ENCODE measurements around the gene TMEM184B.

Gene TMEM184B

GRCh38 chr22:38203090-38203810 lies 69.6 kb downstream of the TMEM184B start:
- TF ChIP-seq, protein P1, sequence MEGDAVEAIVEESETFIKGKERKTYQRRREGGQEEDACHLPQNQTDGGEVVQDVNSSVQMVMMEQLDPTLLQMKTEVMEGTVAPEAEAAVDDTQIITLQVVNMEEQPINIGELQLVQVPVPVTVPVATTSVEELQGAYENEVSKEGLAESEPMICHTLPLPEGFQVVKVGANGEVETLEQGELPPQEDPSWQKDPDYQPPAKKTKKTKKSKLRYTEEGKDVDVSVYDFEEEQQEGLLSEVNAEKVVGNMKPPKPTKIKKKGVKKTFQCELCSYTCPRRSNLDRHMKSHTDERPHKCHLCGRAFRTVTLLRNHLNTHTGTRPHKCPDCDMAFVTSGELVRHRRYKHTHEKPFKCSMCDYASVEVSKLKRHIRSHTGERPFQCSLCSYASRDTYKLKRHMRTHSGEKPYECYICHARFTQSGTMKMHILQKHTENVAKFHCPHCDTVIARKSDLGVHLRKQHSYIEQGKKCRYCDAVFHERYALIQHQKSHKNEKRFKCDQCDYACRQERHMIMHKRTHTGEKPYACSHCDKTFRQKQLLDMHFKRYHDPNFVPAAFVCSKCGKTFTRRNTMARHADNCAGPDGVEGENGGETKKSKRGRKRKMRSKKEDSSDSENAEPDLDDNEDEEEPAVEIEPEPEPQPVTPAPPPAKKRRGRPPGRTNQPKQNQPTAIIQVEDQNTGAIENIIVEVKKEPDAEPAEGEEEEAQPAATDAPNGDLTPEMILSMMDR (IDR thresholded peaks at IDR 0.05): no peak
- intact Hi-C loops (cut with DNase I; ENCODE audit: low total_unique reads): loop anchor here (5.0 to 10.0 kb wide), 2 partner anchors 44 to 112 kb away; partner anchors contain the start of gene CSNK1E
- Histone ChIP-seq H3K4me1 (peaks cover 8 to 37% (median 31%) of the 10 kb centered on the region in 4 donors), H3K27me3 (no peaks in the 10 kb centered on the region), H3K27ac (peak overlapping the region; percentile 96 to 100), H3K4me3 (peak overlapping the region; percentile 66 to 96), H3K9me3 (no peaks in the 10 kb centered on the region), H3K36me3 (no peaks in the 10 kb centered on the region)
- DNase-seq: peak; percentile 57 to 82

GRCh38 chr22:38202437-38203089 lies 70.2 kb downstream of the TMEM184B start:
- Histone ChIP-seq H3K27ac (peak overlapping the region; percentile 96 to 100), H3K4me3 (peak overlapping the region; percentile 66 to 96), H3K36me3 (no peaks in the 10 kb centered on the region), H3K27me3 (no peaks in the 10 kb centered on the region), H3K4me1 (peaks cover 8 to 37% (median 30%) of the 10 kb centered on the region in 4 donors), H3K9me3 (no peaks in the 10 kb centered on the region)
- intact Hi-C loops (cut with DNase I; ENCODE audit: low total_unique reads): loop anchor here (5.0 to 10.0 kb wide), 2 partner anchors 45 to 112 kb away; partner anchors contain the start of gene CSNK1E
- TF ChIP-seq, protein P1 (IDR thresholded peaks at IDR 0.05): peak; percentile 2 to 36
- peak; percentile 96 to 98 for DNase-seq

DNA sequence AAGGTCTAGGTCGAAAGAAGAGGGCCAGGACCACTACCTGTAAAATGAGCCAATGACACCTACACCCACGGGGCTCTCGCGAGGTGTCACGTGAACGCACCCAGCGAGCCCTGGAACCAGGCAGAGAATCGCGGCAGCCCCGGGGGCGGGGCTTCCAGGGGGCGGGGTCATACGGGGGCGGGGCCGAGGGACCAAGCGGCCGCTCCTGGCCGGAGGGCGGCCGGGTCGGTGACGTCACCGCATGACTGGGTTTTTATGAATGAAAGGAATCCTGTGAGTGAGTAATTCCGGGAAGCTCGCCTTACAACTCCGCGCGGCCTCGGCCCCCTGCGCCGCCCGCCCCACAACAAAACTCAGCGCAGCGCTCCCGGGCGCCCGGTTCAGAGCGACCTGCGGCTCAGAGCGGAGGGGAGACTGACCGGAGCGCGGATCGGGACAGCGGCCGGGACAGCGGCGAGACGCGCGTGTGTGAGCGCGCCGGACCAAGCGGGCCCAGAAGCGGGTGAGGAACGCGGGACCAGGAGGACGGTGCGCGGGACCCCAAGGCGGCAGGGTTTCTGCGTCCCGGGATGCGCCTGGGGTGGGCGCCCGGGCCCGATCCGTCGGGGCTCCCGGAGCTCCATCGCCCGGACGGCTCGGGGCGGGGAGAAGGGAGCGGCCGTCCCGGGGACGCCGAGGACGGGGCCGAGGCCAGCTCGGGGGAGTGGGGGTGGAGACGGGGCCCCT lies 70.9 kb downstream of the TMEM184B start, which contains the start of gene MAFF:
MAFF (plus strand) TSS at position 284 of the 726 bp plus-strand sequence. CDS start 11,860 bp downstream, outside the sequence.
- Histone ChIP-seq H3K9me3 (no peaks in the 10 kb centered on the region), H3K4me1 (peaks cover 8 to 37% (median 30%) of the 10 kb centered on the region in 4 donors), H3K36me3 (no peaks in the 10 kb centered on the region), H3K27ac (peak within 1 kb of the TSS; percentile 96 to 100), H3K4me3 (peak within 1 kb of the TSS; percentile 66 to 96), H3K27me3 (no peaks in the 10 kb centered on the region)
- intact Hi-C loops (cut with DNase I; ENCODE audit: low total_unique reads): loop anchor here (5.0 to 10.0 kb wide), 2 partner anchors 45 to 113 kb away; partner anchors contain the start of gene CSNK1E
- TF ChIP-seq, protein P1 (IDR thresholded peaks at IDR 0.05): no peak
- peak; percentile 95 to 98 for DNase-seq

GRCh38 chr22:38201371-38201710 lies 71.5 kb downstream of the TMEM184B start:
- intact Hi-C loops (cut with DNase I; ENCODE audit: low total_unique reads): loop anchor here (5.0 to 10.0 kb wide), 2 partner anchors 46 to 113 kb away; partner anchors contain the start of gene CSNK1E
- H3K4me3 ChIP-seq: peak overlapping the region; percentile 66 to 96
- no peaks in the 10 kb centered on the region for H3K9me3 ChIP-seq
- peak overlapping the region; percentile 96 to 100 for H3K27ac ChIP-seq
- H3K4me1 ChIP-seq: peaks cover 8 to 37% (median 30%) of the 10 kb centered on the region in 4 donors
- no peaks in the 10 kb centered on the region for H3K27me3 ChIP-seq
- TF ChIP-seq, protein P1 (IDR thresholded peaks at IDR 0.05): no peak
- no peaks in the 10 kb centered on the region for H3K36me3 ChIP-seq
- DNase-seq: peak in 1 of 2 donors; percentile 84

Data from tibial artery (tissue), 4 donors.